GM21528 (cell line): Measurements from ENCODE around the gene ELOA.
"Not testable (repeated sequence)": the region's sequence is repeated elsewhere in the genome, so short reads cannot be mapped to it uniquely, and the experiment has no call there.

ENCODE experiments used
- ATAC-seq: cut with Tn5 transposase; IDR thresholded peaks from one replicate; pipeline ENCODE4 v1.9.1; 2021; ENCODE audit warnings: mild to moderate bottlenecking, moderate library complexity; ENCODE audit not compliant: unreplicated experiment, low FRiP score

ELOA gene

DNA sequence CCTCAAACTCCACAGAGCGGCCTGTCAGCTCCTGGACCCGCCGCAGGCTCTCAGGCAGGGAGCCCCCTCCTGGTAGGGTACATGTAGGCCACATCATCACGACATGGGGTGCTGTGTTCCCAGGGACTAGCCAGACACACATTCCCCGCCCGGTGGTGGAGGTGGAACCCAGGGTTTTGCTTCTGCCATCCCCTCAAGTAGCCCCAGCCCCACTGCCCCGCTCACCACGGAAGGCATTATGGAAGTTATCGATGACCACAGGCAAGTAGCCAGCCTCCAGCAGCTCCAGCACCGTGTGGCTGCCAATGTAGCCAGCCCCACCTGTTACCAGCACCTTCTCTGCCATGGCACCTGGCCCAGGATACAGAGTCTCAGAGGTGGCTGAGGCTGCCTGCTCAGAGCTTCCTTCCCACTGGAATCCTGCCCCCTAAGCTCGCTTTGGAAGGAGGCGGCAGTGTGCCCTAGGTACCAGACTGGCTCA lies 55.4 kb downstream of the ELOA start:
- ATAC-seq: no peak

DNA sequence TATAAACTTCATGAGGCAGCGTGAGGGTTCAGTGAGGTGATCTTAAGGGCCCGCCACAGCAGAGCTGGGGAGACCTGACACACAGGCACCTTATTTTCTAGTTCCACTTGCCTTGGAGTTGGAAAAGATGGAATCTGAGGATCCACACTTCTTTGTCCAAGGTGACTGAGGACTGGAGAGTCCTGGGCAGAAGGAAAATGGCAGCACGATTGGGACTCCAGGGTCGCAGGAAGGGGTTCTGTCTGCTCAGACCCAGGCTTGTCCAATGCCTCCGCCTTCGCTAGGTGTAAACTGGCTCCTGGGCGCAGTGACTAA lies 55.9 kb downstream of the ELOA start:
- ATAC-seq: no peak

DNA sequence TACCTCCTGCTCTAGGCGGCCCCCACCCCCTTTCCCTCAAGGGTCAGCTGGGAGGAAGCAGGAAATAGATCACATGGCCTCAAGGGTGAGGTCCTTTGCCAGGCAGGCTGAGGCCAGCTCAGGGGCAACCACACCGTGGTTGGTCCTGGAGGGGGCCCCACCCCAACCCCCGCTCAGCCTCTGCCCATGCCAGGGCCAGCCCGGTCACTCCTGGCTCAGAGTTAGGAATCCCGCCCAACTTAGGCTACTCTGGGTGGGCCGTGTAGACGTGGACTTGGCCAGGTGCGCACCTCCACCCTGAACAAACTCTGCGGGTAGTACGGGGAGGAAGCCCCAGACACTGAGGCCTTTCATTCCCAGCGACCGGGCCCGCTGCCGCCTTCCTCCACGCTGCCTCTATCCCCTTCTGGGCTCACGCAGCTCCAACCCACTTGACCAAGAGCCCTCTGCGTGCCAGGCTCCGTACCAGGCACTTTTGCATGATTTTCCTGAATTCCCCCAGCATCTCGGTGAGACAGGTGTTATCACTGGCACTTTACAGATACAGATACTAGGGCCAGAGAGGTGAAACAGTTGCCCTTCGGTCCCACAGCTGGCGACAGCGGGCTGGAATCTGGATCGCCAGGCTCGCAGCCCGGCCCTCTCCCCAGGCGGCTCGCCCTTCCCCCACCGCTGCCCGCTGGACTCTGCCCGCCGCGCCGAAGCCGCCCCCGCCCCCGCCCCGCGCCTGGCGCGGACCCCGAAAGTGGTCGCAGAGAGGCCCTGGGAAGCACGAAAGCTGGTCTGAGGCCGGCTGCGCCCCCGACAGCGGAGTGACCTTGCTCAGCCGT lies 56.5 kb downstream of the ELOA start:
- ATAC-seq: peak; percentile 13

DNA sequence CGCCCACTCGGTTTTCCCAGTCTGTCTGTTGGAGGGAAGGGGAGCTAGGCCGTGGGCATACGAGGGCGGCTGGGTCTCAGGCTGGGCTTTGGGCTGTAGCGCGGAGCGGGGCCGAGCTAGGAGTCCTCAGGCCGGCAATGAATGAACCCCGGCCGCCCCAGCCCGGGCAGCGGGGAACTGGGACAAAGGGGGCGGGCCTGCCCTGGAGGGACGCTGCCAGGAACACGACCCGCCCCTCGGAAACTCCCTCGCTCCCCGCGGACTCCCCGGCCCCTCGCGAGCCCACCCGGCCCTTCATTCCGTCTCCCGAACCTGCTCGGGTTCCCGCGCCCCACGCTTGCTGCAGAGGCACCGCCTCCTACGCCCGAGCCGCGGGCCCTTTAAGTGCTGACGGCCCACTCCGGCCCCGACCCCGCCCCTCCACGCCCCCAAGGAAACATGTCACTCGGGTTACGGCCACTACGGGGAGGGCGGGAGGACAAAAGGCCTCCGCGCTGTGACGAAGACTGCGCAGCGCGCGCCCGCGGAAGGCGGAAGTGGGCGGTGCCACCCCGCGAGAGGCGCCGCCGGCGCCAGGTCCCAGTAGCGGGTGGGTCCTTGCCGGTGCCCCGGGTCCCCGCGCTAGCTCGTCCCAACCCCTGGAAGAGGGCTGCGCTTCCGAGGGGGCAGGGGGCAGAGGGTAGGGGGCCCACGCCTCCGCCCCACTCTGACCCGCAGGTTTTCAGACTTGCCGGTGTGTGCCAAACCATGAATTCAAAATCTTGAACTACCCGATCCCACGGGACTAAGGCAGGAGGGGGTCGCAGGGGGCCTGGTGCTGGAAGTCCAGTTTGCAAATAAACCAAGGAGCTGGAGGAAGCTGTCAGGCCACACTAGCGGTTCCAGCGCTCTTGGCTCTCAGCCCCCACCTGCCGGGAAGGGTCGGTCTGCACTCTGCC lies 57.4 kb downstream of the ELOA start, which contains the start of gene GALE:
Gene GALE (minus strand): TSS at position 355 of the 938 bp plus-strand sequence. CDS start 1,747 bp downstream, outside the sequence.
- peak; percentile 65 for ATAC-seq

DNA sequence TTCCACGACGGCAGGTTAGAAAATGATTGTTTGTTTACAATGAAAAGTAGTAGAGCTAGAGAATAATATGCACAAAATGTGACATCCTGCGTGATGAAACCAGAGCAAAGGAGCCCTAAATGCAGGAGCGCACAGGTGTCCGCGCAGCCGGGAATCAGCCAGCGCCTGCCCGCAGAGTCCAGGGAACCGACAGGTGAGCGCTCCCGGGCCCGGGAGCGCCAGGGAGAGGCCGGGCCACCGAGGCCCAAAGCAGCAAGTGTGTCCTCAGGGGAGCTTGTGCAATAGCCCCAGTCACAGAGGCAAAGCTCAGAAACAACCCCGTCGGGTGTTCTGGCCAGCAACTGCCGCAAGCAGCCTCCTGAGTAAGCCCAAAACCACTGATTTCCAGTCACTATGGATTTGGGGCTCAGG lies 58.1 kb downstream of the ELOA start:
- ATAC-seq: no peak

DNA sequence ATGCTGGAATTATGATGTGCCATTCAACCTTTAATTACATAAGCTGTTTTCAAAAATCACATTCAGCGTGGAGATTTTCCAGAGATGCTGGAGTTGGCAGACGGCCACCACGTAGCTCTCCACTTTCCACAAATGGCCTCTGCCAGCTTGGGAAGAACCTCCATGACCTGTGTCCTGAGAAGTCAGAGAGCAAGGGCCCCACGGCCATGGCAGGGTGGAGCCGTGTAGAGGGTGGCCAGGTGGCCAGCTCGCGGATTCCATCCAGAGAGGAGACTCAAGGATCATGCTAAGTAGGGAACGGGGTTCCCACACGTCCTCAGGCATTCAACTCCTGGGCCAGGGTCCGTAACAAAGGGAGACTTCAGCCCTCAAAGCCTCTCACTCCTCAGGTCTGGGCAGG lies 58.6 kb downstream of the ELOA start:
- ATAC-seq: no peak

DNA sequence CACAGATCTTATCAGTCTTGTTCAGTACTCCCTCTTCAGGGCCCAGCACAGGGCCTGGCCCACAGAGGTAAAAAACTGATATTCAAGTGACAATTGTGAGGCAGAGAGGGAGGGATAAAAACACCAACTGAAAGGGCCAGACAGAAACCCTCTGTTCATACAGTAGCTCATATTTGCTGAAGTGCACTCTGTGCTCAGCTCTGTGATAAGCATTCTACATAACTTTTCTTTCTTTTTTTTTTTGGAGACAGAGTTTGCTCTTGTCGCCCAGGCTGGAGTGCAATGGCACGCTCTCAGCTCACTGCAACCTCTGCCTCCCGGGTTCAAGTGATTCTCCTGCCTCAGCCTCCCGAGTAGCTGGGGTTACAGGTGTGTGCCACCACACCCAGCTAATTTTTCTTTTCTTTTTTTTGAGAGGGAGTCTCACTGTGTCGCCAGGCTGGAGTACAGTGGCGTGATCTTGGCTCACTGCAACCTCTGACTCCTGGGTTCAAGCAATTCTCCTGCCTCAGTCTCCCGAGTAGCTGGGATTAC lies 59.6 kb downstream of the ELOA start:
- ATAC-seq: not testable (repeated sequence)

DNA sequence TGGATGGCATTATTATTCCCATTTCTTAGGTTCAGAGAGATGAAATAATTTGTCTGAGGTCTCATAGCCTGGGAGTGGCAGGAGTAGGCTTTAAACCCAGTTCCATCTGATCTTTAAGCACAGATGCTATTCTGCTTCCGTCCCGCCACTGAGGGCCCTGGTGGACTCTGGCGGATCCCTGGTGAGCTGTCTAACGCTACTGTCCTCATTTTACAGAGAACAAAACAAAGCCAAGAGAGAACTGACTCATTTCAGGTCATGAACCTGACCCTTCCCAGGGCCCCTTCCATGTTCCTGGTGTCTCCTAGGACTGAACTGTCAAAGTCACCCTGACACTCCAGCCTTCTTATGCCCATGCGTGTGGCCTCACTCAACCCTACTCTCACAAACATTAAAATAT lies 60.4 kb downstream of the ELOA start:
- no peak for ATAC-seq

DNA sequence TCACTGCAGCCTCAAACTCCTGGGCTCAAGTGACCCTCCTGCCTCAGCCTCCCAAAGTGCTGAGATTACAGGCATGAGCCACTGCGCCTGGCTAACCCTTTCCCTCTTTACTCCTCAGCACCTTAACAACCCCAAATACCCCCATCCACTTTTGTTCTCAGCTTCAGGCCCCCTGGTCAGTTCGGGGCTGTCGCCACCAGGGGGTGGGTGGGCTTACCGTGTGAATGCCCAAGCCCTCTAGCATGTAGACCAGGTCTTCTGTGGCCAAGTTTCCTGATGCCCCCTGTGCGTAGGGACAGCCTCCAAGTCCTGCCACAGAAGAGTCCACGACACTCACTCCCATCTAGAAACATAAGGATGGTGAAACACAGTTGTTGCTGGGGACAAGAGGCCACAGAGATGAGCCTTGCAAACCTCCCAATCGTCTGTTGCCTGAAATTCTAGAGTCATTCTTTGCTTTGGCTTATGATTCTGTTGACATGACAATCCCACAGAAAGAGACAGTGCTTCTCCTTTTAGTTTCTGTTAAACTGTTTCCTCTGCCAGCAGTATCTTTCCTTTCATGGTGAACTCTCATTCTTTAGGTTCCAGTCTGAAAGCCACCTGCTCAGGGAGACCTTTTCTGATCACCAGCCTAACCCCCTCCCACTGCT lies 61.0 kb downstream of the ELOA start:
- no peak for ATAC-seq

DNA sequence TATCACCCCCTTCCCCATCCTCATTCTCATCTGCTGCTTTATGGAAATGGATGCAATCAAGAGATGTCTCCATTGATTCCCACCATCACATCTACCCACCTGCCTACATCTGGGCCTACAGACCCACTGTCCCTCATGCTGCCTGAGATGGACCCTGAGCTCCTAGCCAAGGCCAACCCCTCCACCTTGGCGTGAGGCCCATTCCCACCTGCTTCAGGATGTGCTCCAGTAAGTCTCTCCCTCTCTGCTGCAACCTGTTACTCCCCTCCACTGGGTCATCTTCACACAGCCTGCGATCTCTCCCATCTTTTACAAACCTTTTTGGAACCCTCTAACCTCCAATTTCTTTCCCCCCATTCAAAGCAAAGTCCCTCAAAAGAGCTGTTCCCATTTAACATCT lies 61.8 kb downstream of the ELOA start:
- no peak for ATAC-seq

DNA sequence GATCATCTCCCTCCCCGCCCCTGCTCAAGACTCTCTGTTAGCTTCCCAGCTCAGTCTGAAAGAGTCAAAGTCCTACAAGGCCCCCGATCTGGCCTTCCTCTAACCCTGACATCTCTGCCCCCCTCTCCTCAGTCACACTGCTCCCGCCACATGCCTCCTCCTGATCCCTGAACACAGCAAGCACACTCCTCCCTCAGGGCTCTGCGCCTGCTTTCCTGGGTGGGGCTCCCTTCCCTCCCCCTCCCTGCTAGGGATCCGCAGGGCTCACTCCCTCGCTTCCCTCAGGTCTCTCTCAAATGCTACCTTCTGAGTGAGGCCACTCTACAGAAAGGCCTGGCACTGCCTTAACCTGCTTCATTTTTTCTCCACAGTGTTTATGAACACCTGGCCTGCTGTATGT lies 63.0 kb downstream of the ELOA start:
- no peak for ATAC-seq

DNA sequence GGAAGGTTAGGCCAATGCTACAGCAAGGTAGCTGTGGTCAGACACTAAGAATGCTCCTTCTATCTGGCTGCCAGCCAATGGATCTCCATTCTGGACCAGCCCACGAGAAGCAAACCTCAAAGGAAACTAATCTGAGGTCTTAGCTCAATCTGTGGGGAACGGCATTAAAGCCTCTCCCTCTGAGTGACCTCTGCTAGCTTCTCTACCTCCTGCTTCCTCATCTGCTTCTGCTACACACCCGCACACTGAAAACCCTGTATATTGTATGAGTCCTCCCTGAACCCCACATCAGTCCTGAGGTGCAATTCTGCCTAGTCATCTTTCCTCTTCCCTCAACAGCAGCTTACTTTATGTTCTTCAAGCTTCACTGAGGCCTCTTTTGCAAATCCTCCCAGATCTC lies 64.2 kb downstream of the ELOA start:
- ATAC-seq: no peak

DNA sequence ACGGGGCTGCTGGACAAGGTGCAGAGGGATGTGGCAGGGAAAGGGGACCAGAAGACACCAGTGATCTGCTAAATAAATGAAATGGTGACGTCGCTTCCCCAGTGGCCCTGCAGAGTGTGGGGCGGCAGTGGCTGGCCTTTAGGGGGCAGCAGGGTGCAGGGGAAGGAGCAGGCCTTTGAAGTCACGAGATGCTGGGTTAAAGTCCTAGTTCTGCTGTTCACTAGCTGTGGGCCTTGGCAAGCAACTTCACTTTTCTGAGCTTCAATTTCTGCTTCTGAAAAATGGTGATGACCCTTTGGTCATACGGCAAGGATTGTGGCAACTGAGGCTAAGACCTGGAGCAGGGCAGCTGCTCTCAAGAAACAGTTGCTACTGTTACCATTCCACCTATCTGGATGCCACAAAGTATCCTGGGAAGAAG lies 66.5 kb downstream of the ELOA start:
- ATAC-seq: no peak

DNA sequence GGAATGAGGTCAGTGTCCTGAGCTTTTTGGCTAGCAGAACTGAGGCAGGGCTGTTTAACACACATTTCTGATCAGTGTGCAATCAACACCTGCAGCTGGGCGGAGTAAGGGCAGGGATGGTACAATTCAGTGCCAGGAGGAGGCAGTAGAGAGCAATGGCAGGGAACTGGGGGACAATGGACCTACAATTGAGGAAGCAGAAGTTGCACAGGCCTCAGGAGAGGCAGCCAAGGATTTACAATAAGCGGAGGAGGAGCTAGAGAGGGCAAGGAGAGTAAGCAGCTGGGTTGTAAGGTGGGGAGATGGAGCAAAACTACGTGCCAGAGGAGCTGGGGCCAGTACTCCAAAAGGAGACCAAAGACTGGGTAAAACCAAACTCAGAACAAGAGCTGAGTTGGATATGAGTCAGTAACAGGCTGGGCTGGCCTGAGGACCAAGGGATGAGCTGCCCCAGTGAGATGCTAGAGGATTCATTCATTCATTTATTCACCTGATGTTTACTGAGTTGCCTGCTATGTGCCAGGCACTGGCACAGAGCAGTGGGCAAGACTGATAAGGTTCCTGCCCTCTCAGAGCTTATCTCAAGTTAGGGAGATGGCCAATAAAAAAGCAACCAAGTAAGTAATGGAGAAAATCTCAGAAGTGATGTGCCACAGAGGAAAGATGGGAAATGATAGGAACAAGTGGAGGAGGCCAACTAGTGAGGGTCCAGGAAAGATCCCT lies 67.7 kb downstream of the ELOA start:
- no peak for ATAC-seq
